Measurements from ENCODE around the gene NDEL1.

DNA sequence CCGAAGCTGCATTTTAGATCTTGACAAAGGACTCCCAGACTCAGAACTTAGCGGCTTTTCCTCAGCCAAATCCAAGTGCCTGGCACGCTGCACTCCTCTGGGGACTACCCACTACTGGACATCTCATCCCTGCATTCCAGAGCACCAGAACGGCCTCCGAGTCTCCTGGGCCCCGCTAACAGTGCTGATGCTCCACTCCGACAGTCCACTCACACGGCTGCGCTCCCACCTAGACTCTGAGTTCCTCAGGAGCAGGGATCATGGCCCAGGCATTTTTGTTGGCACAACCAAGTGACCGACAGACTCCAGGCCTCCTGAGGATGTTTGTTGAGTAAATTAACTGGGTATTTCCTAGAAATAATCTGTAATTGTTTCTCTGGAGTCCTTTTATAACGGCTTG lies 79.1 kb downstream of the NDEL1 start:
- TF ChIP-seq, protein P1, sequence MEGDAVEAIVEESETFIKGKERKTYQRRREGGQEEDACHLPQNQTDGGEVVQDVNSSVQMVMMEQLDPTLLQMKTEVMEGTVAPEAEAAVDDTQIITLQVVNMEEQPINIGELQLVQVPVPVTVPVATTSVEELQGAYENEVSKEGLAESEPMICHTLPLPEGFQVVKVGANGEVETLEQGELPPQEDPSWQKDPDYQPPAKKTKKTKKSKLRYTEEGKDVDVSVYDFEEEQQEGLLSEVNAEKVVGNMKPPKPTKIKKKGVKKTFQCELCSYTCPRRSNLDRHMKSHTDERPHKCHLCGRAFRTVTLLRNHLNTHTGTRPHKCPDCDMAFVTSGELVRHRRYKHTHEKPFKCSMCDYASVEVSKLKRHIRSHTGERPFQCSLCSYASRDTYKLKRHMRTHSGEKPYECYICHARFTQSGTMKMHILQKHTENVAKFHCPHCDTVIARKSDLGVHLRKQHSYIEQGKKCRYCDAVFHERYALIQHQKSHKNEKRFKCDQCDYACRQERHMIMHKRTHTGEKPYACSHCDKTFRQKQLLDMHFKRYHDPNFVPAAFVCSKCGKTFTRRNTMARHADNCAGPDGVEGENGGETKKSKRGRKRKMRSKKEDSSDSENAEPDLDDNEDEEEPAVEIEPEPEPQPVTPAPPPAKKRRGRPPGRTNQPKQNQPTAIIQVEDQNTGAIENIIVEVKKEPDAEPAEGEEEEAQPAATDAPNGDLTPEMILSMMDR (IDR thresholded peaks at IDR 0.05; ENCODE audit: insufficient read depth, low read length, poor library complexity, severe bottlenecking): no peak
- TF ChIP-seq EZH2phosphoT487 (conservative IDR thresholded peaks at IDR 0.05; ENCODE audit: low read length): no peak

Measured in SU-DHL-6 (cell line).